Measurements from ENCODE around the gene ZNF547.

Gene ZNF547

DNA sequence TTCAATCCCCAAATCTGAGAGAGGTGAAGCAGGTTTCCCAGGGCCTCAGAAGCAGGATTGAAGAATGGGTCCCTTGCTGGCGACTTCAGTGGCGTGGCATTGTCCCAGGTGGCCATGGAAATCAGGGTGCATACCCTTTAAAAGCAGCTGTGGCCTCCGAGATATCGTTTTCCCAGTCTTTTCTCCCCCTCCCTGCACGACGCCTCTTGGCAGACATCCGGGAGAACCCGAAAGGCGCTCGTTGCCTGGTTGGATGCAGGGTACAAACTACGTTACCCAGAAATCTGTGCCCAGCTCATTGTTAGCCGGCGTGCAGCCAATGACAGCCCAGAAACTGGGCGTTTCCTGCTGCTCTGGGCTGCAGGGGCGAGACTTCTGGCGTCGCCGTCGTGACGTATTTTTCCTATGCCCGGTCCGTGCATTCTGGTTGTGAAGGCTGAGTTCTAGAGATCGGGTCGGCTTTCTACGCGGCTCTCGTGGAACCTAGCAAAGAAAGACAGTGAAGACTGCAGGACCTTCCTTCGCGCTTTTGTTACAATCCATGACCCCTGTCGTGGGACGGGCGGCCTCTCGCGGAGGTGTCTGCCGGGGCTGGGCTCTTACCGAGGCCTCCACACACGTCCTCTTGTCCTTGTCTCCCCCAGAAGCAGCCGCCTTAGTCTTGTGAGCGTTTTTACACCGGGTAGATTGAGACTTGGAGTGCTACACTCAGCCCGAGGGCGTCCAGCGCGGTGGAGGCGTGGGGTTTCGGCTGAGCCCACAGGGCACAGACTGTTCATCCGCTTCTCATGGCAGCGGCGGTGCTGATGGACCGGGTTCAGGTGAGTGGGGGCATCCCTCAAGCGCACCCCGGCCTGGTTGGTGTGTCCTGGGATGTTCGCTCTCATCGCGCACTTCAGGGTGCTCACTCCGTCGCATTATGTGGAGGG lies 12.2 kb upstream of the ZNF547 start, which contains the start of gene ZNF304:
TSS of gene ZNF304 (plus strand) at position 395 of the 929 bp plus-strand sequence. CDS start at position 789, 394 bp downstream.
- TF ChIP-seq SUZ12 (IDR thresholded peaks at IDR 0.05) (no peak), ELF4 (IDR thresholded peaks at IDR 0.05) (0 out of 2 replicates have a peak, but pooled peaks have one; percentile 10), L3MBTL2 (conservative IDR thresholded peaks at IDR 0.05) (peak; percentile 92)
- peak; percentile 88 for DNase-seq (ENCODE audit: extremely low spot score)
- POLR2A ChIA-PET = interaction anchor here (0.6 to 1.6 kb wide), 9 partner anchors 10 to 111 kb away, joined by 3 to 8 read pairs (median 4); partner anchors contain the start of genes TRAPPC2B, ZNF17, ZNF543 and ZNF547
- CTCF ChIA-PET = no interaction called here

GRCh38 chr19:57351867-57352266 lies 11.5 kb upstream of the ZNF547 start:
- CTCF ChIA-PET = no interaction called here
- POLR2A ChIA-PET = no interaction called here
- no peak for DNase-seq (ENCODE audit: extremely low spot score)
- no peak for TF ChIP-seq BHLHE40 (IDR thresholded peaks at IDR 0.05; ENCODE audit: borderline replicate concordance)
- no peak for TF ChIP-seq CTBP1 (IDR thresholded peaks at IDR 0.05; ENCODE audit: borderline replicate concordance)
- TF ChIP-seq FOXM1 (IDR thresholded peaks at IDR 0.05; ENCODE audit: borderline replicate concordance) = no peak
- TF ChIP-seq LEF1 (IDR thresholded peaks at IDR 0.05; ENCODE audit: borderline replicate concordance) = no peak
- TF ChIP-seq ZNF384 (IDR thresholded peaks at IDR 0.05) = no peak

GRCh38 chr19:57355916-57356315 lies 7.4 kb upstream of the ZNF547 start:
- TF ChIP-seq FOXA1 (IDR thresholded peaks at IDR 0.05) (no peak), SP1 (IDR thresholded peaks at IDR 0.05) (no peak), SUZ12 (IDR thresholded peaks at IDR 0.05) (no peak), L3MBTL2 (conservative IDR thresholded peaks at IDR 0.05) (no peak), ZNF384 (IDR thresholded peaks at IDR 0.05) (no peak), FOXM1 (IDR thresholded peaks at IDR 0.05; ENCODE audit: borderline replicate concordance) (no peak)
- TF ChIP-seq, protein P1, sequence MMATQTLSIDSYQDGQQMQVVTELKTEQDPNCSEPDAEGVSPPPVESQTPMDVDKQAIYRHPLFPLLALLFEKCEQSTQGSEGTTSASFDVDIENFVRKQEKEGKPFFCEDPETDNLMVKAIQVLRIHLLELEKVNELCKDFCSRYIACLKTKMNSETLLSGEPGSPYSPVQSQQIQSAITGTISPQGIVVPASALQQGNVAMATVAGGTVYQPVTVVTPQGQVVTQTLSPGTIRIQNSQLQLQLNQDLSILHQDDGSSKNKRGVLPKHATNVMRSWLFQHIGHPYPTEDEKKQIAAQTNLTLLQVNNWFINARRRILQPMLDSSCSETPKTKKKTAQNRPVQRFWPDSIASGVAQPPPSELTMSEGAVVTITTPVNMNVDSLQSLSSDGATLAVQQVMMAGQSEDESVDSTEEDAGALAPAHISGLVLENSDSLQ (IDR thresholded peaks at IDR 0.05) = no peak
- CTCF ChIA-PET = no interaction called here
- DNase-seq (ENCODE audit: extremely low spot score) = no peak
- POLR2A ChIA-PET = no interaction called here

- ChIA-PET POLR2A (no interaction called here), CTCF (interaction anchor here (0.7 kb wide), 1 partner anchor 1704 kb away, joined by 3 read pairs; no protein-coding TSS in a partner anchor)
- TF ChIP-seq SUZ12 (IDR thresholded peaks at IDR 0.05) (no peak), ZNF384 (IDR thresholded peaks at IDR 0.05) (no peak), HDGF (IDR thresholded peaks at IDR 0.05; ENCODE audit: borderline replicate concordance) (no peak), FOXM1 (IDR thresholded peaks at IDR 0.05; ENCODE audit: borderline replicate concordance) (no peak), ARNT (IDR thresholded peaks at IDR 0.05) (no peak), L3MBTL2 (conservative IDR thresholded peaks at IDR 0.05) (no peak), CTBP1 (IDR thresholded peaks at IDR 0.05; ENCODE audit: borderline replicate concordance) (no peak)
- TF ChIP-seq, protein P1 (IDR thresholded peaks at IDR 0.05) = no peak
- DNase-seq (ENCODE audit: extremely low spot score) = no peak
Observed at GRCh38 chr19:57357406-57357805, 5.9 kb upstream of the ZNF547 start.

- TF ChIP-seq CTBP1 (IDR thresholded peaks at IDR 0.05; ENCODE audit: borderline replicate concordance) (no peak), ELF4 (IDR thresholded peaks at IDR 0.05) (no peak), SUZ12 (IDR thresholded peaks at IDR 0.05) (no peak), ZNF384 (IDR thresholded peaks at IDR 0.05) (no peak), NFRKB (IDR thresholded peaks at IDR 0.05) (no peak), LEF1 (IDR thresholded peaks at IDR 0.05; ENCODE audit: borderline replicate concordance) (no peak), HDGF (IDR thresholded peaks at IDR 0.05; ENCODE audit: borderline replicate concordance) (no peak), FOXA1 (IDR thresholded peaks at IDR 0.05) (no peak), ARNT (IDR thresholded peaks at IDR 0.05) (no peak)
- TF ChIP-seq, protein P1 (IDR thresholded peaks at IDR 0.05) = no peak
- CTCF ChIA-PET = no interaction called here
- DNase-seq (ENCODE audit: extremely low spot score) = no peak
- POLR2A ChIA-PET = no interaction called here
Observed at GRCh38 chr19:57359300-57359699, 4.1 kb upstream of the ZNF547 start.

DNA sequence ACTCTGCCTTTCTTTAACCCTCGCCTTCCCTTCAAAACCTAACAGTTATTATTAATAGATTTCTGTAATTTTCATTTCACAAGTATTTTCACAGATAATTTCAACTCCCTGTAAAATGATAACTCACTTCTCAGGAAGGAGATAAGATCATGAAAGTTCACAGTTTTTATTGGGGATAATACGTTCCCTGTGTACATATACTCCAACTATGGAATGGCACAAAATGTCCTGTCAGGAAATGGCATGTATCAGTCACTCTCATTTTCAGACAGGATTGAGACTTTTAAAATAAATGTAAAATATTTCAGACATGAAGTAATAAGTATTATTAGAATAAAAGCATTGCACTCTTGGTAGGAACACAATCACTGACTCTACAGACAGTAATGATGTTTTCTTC lies 932 bp upstream of the ZNF547 start:
- ChIA-PET CTCF (no interaction called here), POLR2A (interaction anchor here (1.6 kb wide), 1 partner anchor 12 kb away, joined by 8 read pairs; the partner anchor contains the start of gene ZNF304)
- TF ChIP-seq SP1 (IDR thresholded peaks at IDR 0.05) (no peak), ELF4 (IDR thresholded peaks at IDR 0.05) (no peak), HDGF (IDR thresholded peaks at IDR 0.05; ENCODE audit: borderline replicate concordance) (no peak), TARDBP (IDR thresholded peaks at IDR 0.05) (no peak), LEF1 (IDR thresholded peaks at IDR 0.05; ENCODE audit: borderline replicate concordance) (no peak)
- no peak for DNase-seq (ENCODE audit: extremely low spot score)

GRCh38 chr19:57363688-57364181 lies 384 bp downstream of the ZNF547 start:
- POLR2A ChIA-PET = interaction anchor here (1.0 to 1.6 kb wide), 2 partner anchors 13 to 26 kb away, joined by 5 to 8 read pairs; partner anchors contain the start of genes ZNF304 and ZNF548
- TF ChIP-seq BHLHE40 (IDR thresholded peaks at IDR 0.05; ENCODE audit: borderline replicate concordance) (no peak), FOXA1 (IDR thresholded peaks at IDR 0.05) (no peak), LEF1 (IDR thresholded peaks at IDR 0.05; ENCODE audit: borderline replicate concordance) (no peak), CTBP1 (IDR thresholded peaks at IDR 0.05; ENCODE audit: borderline replicate concordance) (no peak), FOXM1 (IDR thresholded peaks at IDR 0.05; ENCODE audit: borderline replicate concordance) (no peak), FOXK2 (IDR thresholded peaks at IDR 0.05) (no peak), ARNT (IDR thresholded peaks at IDR 0.05) (no peak), ZNF384 (IDR thresholded peaks at IDR 0.05) (no peak), ELF4 (IDR thresholded peaks at IDR 0.05) (no peak), L3MBTL2 (conservative IDR thresholded peaks at IDR 0.05) (no peak), SUZ12 (IDR thresholded peaks at IDR 0.05) (no peak), SP1 (IDR thresholded peaks at IDR 0.05) (no peak), TARDBP (IDR thresholded peaks at IDR 0.05) (no peak), HDGF (IDR thresholded peaks at IDR 0.05; ENCODE audit: borderline replicate concordance) (no peak)
- TF ChIP-seq, protein P1 (IDR thresholded peaks at IDR 0.05) = no peak
- peak; percentile 17 for DNase-seq (ENCODE audit: extremely low spot score)
- CTCF ChIA-PET = no interaction called here

Measured in HEK293T (cell line).